Measurements from ENCODE around the gene LSMEM2.

The LSMEM2 gene

GRCh38 chr3:50286322-50287227, 7.7 kb downstream of the LSMEM2 start:
- DNase-seq: no peak

DNA sequence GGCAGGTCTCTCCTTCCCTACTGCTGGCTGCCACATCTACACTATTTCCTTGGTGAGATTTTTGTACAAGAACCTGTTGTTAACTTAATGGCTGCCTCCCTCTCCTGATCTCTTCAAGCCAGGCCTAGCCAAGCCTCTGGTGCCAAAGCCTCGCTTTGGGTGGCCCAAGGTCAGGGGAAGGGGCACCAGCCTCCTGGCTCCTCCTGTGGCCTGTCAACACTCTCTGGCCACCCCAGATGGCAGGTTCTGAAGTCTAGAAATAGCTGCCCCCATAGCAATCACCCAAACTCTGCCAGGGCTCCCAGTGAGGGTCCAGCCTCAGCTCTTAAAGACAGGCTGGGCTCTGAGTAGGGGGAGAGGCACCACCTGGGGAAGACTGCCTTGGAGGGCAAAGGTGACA, 8.4 kb downstream of the LSMEM2 start:
- DNase-seq: no peak

- no peak for DNase-seq
These were observed 9.6 kb downstream of the LSMEM2 start for GRCh38 chr3:50288387-50289007.

DNA sequence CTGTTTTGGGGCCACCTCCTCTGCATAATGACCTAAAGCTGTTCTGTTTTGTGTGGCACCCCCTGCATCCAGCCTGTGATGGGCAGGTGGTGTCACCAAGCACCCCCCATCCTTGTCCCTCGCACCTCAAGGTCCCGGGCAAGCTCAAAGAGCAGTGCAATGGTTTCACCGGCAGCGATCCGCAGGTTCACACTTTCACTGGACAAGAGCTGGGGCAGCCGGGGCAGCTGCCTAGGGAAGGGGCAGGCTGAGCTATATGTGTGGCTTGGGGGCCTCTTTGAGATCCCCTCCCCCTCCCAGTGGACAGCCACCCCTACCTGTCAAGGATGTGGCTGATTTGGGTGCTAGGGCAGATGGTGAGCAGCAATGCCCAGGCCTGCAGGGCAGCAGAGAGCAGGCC, 10.2 kb downstream of the LSMEM2 start:
- no peak for DNase-seq

GRCh38 chr3:50290161-50290641, 11.3 kb downstream of the LSMEM2 start:
- no peak for DNase-seq

DNA sequence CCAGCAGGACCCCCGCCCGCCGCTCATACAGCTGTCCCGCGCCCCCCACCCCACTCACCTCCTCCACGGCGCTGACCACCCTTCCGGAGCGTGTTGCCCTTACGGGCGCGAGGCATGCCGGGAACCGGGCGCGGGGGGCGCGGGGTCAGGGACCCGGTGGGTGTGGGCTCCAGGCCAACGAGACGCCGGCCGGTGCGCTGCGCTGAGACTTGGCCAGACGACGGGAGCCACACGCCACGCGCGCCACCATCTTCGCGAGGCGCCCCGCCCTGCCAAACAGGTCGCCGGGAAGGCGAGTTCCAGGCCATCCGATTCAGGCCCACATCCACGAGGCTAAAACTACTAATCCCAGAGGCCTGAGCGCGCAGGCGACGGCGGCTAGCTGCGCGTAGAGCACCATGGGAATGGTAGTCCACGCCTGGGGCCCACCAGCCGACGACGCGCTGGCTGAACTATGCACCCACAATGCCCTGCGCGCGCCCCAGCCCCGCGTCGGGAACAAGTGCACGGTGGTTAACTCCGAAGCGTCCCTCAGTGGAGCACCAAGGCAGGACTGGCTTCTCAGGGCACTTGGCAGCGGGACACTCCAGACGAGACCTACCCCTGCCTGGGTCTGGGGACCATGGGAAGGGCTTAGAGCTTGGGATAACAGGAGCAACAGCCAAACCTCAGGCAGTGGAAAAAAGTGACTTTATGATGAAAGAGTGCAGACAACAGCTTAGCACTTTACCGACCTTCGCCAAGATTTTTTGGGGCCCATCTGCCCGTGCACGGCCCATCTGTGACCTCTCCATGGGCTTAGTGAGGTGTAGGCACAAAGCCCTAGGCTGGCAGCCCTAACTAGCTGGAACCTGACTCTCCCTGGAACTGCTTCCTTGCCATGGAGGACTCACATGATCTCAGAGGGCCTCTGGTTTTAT, 13.5 kb downstream of the LSMEM2 start, which contains the start of gene IFRD2:
Gene IFRD2, minus strand, starts transcription at position 271 of the 920 bp plus-strand sequence. Its CDS starts 155 bp downstream, at position 116.
- peak; percentile 92 for DNase-seq

GRCh38 chr3:50293079-50293801, 14.4 kb downstream of the LSMEM2 start:
- no peak for DNase-seq

DNA sequence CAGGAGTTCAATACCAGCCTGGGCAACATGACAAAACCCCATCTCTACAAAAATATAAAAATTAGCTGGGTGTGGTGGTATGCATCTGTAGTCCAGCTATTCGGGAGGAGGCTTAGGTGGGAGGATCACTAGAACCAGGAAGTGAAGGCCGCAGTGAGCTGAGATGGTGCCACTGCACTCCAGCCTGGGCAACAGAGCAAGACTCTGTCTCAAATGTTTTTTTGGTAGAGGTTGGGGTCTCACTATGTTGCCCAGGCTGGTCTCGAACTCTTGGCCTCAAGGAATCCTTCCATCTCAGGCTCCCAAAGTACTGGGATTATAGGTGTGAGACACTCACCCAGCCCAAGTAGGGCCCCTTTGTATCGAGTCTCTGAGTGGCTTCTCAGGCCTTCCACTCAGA, 15.2 kb downstream of the LSMEM2 start:
- no peak for DNase-seq

DNA sequence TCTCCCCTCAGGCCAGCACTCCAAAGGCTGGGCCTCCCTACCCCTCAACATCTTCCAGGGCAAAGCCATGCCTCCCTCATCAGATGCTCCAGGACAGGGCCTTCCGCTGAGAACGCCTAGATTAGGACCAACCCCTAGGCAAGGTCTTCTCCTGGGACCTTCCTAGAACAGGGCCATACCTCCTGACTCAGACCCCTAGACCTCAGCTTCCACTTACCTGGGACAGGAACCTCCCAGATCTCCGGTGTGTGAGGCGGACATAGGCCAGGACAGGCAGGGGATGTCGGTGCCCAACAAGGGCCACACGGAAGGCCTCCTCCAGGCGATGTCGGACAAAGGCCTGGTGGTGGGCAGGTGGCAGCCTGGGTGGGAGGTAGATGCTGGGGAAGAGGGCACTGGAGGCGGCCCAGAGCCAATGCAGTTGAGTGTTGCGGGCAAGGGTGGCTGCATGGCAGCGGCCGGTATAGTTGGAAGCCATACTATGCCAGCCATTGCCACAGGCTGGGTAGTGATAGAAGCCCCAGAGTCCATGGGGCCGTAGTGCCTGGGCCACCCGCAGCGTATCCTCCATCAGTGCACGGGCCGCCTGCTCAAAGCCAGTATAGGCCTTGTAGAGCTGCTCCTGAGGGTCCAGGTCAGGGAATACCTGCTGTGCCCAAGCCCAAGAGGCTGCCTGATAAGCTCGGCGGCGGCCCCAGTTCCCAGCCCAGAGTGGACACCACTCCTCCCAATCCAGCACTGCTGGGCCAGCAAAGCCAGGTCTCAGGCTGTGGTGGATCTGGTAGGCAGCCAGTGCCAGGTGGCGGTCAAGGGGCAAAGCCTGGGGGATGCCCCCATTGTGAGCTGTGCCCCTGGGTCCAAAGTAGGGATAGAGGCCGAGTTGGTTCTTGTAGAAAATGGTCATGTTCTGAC, 15.9 kb downstream of the LSMEM2 start:
- DNase-seq: no peak

- DNase-seq: no peak
These were observed 16.9 kb downstream of the LSMEM2 start for GRCh38 chr3:50295553-50296431.

- no peak for DNase-seq
These were observed 18.0 kb downstream of the LSMEM2 start for GRCh38 chr3:50296721-50297383.

DNA sequence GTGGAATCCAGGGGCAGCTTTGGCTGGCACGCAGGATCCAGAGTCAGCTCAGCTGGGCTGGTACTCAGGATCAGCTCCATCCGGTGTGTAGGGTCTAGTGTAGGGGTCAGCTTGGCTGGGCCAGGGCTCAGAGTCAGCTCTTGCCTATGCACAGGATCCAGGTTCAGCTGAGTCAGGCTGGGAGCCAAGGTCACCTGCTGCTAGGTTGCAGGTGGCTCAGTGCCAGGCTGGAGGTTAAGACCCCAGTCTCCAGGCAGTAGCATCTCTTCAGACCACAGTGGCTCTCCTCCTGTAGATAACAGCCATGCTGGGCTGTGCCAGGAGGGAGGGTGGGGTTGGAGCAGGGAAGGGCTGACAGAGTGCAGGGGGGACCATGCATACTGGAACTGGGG, 18.5 kb downstream of the LSMEM2 start:
- DNase-seq: no peak

GRCh38 chr3:50297896-50298725, 19.2 kb downstream of the LSMEM2 start:
- no peak for DNase-seq

DNA sequence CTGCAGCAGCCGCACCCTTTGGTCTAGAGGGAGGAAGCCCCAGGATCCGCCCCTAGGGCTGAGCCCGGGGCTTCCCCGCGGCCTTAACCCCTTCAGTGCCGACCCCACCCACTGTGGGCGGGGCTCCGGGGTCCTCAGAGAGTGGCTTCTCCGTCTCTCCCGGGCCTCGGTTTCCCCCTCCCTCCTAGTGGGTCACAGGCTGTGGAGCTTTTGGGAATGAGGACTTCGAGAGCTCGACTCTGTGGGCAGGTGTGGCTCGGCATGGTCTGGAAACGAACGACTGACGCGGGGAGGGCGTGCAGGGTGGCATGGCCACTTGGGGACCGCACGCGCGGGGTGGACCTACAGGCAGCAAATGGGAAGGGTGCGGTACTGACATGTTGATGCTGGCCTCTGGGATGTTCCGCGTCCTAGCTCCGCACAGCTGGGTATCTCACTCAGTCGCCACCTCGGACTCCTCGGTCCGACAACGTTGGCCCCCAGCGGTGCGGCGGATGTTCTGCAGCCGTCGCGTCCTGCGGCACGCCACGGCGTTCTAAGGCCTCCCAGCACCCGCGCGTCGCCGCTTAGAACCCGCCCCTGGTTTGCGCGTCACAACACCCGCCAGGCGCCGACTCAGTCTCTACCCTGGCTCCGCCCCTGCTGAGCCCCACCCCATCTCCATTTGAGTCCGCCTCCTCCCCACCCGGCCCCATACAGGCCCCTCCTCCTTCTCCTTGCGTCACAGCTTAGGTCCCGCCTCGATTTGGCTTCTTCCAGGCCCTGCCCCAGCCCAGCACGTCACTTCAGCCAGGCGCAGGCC, 20.1 kb downstream of the LSMEM2 start, which contains the start of the genes HYAL3 and NAA80:
Gene HYAL3, minus strand, starts transcription at position 570 of the 802 bp plus-strand sequence. CDS start 3,803 bp downstream, outside the sequence.
Gene NAA80, minus strand, starts transcription at position 570 of the 802 bp plus-strand sequence. CDS start 1,942 bp downstream, outside the sequence.
- peak; percentile 97 for DNase-seq

DNA sequence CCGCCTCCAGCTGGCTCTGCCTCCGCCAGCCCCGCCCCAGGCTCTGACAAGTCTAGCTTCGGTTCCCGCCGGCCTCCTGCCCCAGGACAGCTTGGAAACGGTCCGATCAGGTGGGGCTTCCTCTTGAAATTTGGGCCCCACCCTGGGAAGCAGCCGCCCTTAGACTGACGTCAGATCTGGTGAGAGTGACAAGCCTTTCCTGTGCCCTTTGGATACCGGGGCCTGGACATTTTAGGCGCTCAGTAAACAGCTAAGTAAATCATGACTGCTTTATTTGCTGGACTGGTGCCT, 20.7 kb downstream of the LSMEM2 start:
- no peak for DNase-seq

GRCh38 chr3:50299929-50300680, 21.2 kb downstream of the LSMEM2 start:
- no peak for DNase-seq

Measured in stimulated activated CD4-positive, alpha-beta T cell treated with anti-CD3 and anti-CD28 coated beads, Interleukin-12 subunit alpha, Interleukin-12 subunit beta, amount 100 ng/mL, for 4 hours (primary cell).